ENCODE results near the gene CSTPP1.

The CSTPP1 gene

DNA sequence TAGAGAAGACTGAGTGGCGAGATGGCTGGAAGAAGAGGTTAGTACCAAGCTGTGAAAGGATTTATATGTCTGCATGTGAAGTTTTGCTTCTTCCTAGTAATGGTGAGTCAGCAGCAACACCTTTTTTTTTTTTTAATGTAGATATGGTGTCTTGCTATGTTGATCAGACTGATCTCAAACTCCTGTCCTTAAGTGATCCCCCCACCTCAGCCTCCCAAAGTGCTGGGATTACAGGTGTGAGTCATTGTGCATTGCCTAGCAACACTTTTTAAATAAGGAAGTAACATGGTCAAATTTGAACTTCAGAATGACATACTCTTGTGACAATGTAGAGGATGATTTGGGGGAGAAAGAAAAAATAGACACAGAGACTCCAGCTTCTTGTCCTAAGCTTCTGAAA is 6.5 kb upstream of the CSTPP1 start:
- H3K4me2 ChIP-seq (ENCODE audit: low read length), result no peak overlapping the region
- TF ChIP-seq, protein P1, sequence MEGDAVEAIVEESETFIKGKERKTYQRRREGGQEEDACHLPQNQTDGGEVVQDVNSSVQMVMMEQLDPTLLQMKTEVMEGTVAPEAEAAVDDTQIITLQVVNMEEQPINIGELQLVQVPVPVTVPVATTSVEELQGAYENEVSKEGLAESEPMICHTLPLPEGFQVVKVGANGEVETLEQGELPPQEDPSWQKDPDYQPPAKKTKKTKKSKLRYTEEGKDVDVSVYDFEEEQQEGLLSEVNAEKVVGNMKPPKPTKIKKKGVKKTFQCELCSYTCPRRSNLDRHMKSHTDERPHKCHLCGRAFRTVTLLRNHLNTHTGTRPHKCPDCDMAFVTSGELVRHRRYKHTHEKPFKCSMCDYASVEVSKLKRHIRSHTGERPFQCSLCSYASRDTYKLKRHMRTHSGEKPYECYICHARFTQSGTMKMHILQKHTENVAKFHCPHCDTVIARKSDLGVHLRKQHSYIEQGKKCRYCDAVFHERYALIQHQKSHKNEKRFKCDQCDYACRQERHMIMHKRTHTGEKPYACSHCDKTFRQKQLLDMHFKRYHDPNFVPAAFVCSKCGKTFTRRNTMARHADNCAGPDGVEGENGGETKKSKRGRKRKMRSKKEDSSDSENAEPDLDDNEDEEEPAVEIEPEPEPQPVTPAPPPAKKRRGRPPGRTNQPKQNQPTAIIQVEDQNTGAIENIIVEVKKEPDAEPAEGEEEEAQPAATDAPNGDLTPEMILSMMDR (IDR thresholded peaks at IDR 0.05; ENCODE audit: low read depth, low read length, poor library complexity, severe bottlenecking), result no peak
- TF ChIP-seq EZH2phosphoT487 (IDR thresholded peaks at IDR 0.05; ENCODE audit: borderline replicate concordance, low read length), result no peak

DNA sequence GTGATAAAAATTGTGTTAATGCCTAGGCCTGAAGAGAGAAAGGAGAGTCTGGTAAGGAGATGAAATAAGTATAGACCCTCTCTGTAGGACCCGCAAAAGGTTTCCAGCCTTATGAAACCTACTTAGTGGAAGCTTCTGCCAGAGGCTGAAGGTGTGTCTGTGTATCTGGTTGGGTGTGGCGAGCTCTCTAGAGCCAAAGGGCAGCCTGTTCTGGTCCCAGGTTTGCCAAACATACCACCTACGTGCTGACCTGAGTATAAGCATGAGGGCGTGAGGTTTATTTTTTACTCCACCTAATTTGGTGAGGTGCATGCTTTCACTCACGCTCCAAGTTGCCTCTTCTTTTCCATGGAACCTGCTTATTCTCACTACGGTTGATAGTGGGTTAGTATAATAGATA is 5.6 kb downstream of the CSTPP1 start:
- TF ChIP-seq, protein P1 (IDR thresholded peaks at IDR 0.05; ENCODE audit: low read depth, low read length, poor library complexity, severe bottlenecking), result no peak
- no peak for TF ChIP-seq EZH2phosphoT487 (IDR thresholded peaks at IDR 0.05; ENCODE audit: borderline replicate concordance, low read length)
- Histone ChIP-seq H3K4me3 (ENCODE audit: low read length) (no peak overlapping the region), H3K27ac (ENCODE audit: low read depth, low read length) (no peak overlapping the region), H3K79me2 (ENCODE audit: control insufficient read depth, low read length) (peaks cover 15% of the 10 kb centered on the region), H3K9me3 (ENCODE audit: control insufficient read depth, insufficient read depth, low read length) (no peaks in the 10 kb centered on the region), H4K20me1 (ENCODE audit: control insufficient read depth, insufficient read depth, low read depth, low read length) (no peaks in the 10 kb centered on the region), H3K27me3 (ENCODE audit: control insufficient read depth, low read length) (no peaks in the 10 kb centered on the region), H3K9me2 (replicated peaks; ENCODE audit: control insufficient read depth, low read length) (no peaks in the 10 kb centered on the region), H3K4me1 (ENCODE audit: control insufficient read depth, low read length) (peaks cover 20% of the 10 kb centered on the region), H3F3A (ENCODE audit: control insufficient read depth, insufficient read depth) (0 out of 2 replicates have a peak, but pooled peaks cover 3% of the 10 kb centered on the region), H3K4me2 (ENCODE audit: low read length) (peak overlapping the region; percentile 20; the same call in 1 of the 2 replicates), H3K36me3 (ENCODE audit: control insufficient read depth, low read length) (peaks cover 13% of the 10 kb centered on the region; the same call in 1 of the 2 replicates)

More for the DNA sequence above, 6.5 kb upstream of the CSTPP1 start:
- Histone ChIP-seq H3K27me3 (ENCODE audit: control insufficient read depth, low read length) (no peaks in the 10 kb centered on the region), H3K36me3 (ENCODE audit: control insufficient read depth, low read length) (no peaks in the 10 kb centered on the region), H3K79me2 (ENCODE audit: control insufficient read depth, low read length) (no peaks in the 10 kb centered on the region), H3K9me3 (ENCODE audit: control insufficient read depth, insufficient read depth, low read length) (peaks cover 6% of the 10 kb centered on the region; the same call in 1 of the 2 replicates), H4K20me1 (ENCODE audit: control insufficient read depth, insufficient read depth, low read depth, low read length) (no peaks in the 10 kb centered on the region), H3K9me2 (replicated peaks; ENCODE audit: control insufficient read depth, low read length) (no peaks in the 10 kb centered on the region), H3K4me1 (ENCODE audit: control insufficient read depth, low read length) (peaks cover 4% of the 10 kb centered on the region; the same call in 1 of the 2 replicates), H3F3A (ENCODE audit: control insufficient read depth, insufficient read depth) (no peaks in the 10 kb centered on the region), H3K27ac (ENCODE audit: low read depth, low read length) (no peak overlapping the region), H3K4me3 (ENCODE audit: low read length) (no peak overlapping the region)

DNA sequence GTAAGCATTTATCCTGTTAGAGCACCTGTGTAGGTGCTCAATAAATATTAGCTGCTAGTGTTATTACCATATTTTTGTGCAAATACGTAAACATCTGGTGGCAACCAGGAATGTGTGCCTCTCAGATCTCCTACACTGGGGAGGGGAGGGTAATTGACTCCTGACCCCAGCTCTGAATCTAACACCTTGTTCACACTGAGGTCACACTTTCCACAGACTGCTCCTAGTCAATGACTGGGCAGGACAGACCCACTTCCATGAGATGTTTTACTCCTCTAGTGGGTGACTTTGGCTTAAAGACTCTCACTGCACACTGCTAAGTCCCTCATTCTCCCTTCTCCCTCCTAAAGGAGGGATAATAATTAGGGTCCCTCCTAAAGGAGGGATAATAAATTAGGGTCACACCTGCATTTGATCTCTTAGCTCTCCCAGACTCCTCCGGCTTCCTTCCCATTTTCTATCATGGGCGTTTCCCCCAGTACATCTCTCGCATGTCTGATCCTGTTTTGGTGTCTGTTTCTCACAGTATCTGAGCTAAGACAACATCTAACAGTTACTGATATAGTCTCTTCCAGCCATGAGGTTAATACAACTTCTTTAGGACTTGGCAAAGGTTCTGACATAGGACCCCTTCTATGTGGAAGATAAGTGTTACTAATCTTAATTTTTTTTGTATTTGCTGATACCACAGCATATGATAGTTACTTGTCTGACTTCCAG is 8.0 kb downstream of the CSTPP1 start:
- H3K36me3 ChIP-seq (ENCODE audit: control insufficient read depth, low read length), result peaks cover 13% of the 10 kb centered on the region; the same call in 1 of the 2 replicates
- no peaks in the 10 kb centered on the region for H4K20me1 ChIP-seq (ENCODE audit: control insufficient read depth, insufficient read depth, low read depth, low read length)
- 0 out of 2 replicates have a peak, but pooled peaks cover 3% of the 10 kb centered on the region for H3F3A ChIP-seq (ENCODE audit: control insufficient read depth, insufficient read depth)
- H3K27me3 ChIP-seq (ENCODE audit: control insufficient read depth, low read length), result no peaks in the 10 kb centered on the region
- peaks cover 13% of the 10 kb centered on the region for H3K4me1 ChIP-seq (ENCODE audit: control insufficient read depth, low read length)
- H3K4me2 ChIP-seq (ENCODE audit: low read length), result no peak overlapping the region
- H3K27ac ChIP-seq (ENCODE audit: low read depth, low read length), result no peak overlapping the region
- peaks cover 6% of the 10 kb centered on the region for H3K79me2 ChIP-seq (ENCODE audit: control insufficient read depth, low read length)
- no peaks in the 10 kb centered on the region for H3K9me3 ChIP-seq (ENCODE audit: control insufficient read depth, insufficient read depth, low read length)
- TF ChIP-seq EZH2phosphoT487 (IDR thresholded peaks at IDR 0.05; ENCODE audit: borderline replicate concordance, low read length), result no peak
- TF ChIP-seq, protein P1 (IDR thresholded peaks at IDR 0.05; ENCODE audit: low read depth, low read length, poor library complexity, severe bottlenecking), result no peak
- no peaks in the 10 kb centered on the region for H3K9me2 ChIP-seq (replicated peaks; ENCODE audit: control insufficient read depth, low read length)
- H3K4me3 ChIP-seq (ENCODE audit: low read length), result no peak overlapping the region

Measured in DOHH2 (cell line).